OCI-LY3 (cell line): ENCODE results near the gene ALMS1.
"Not testable (repeated sequence)": the region's sequence is repeated elsewhere in the genome, so short reads cannot be mapped to it uniquely, and the experiment has no call there.

Experiments
- H2AFZ ChIP-seq: fragments of 200-600, 300-600 bp; shearing (Covaris generic); 2 replicates; pipeline ENCODE4 v1.6.0; 2014; ENCODE audit warnings: antibody characterized with exemption, low read depth, low read length
- H3K27ac ChIP-seq: fragments of 200-600, 300-600 bp; sonication (generic); 2 replicates; pipeline ENCODE4 v1.5.1; 2014; ENCODE audit warnings: mild to moderate bottlenecking, low read length, moderate library complexity, mixed read lengths
- H3K27me3 ChIP-seq: fragments of 200-600, 300-600 bp; sonication (generic); 2 replicates; pipeline ENCODE4 v1.6.1; 2014; ENCODE audit warnings: low read depth, low read length, mixed read lengths
- H3K36me3 ChIP-seq: fragments of 200-600, 300-600 bp; sonication (generic); replicated peaks from 2 replicates; pipeline ENCODE3; 2014; ENCODE audit warnings: low read depth, low read length, mixed read lengths
- H3K4me1 ChIP-seq: fragments of 300-600, 200-600 bp; sonication (generic); 2 replicates; pipeline ENCODE4 v1.6.1; 2014; ENCODE audit warnings: low read length, mixed read lengths
- H3K4me2 ChIP-seq: fragments of 200-600, 300-600 bp; sonication (generic); 2 replicates; pipeline ENCODE4 v1.6.1; 2014; ENCODE audit warnings: low read length, mixed read lengths
- H3K4me3 ChIP-seq: fragments of 300-600, 200-600 bp; sonication (generic); 2 replicates; pipeline ENCODE4 v1.5.1; 2014; ENCODE audit warnings: antibody characterized with exemption, mild to moderate bottlenecking, low read length, moderate library complexity
- H3K79me2 ChIP-seq: fragments of 300-600, 200-600 bp; shearing (Covaris generic); 2 replicates; pipeline ENCODE4 v1.6.1; 2014; ENCODE audit warnings: mild to moderate bottlenecking, low read length, mixed read lengths
- H3K9ac ChIP-seq: fragments of 300-600, 200-600 bp; shearing (Covaris generic); 2 replicates; pipeline ENCODE4 v1.6.0; 2014; ENCODE audit warnings: mild to moderate bottlenecking, low read length, moderate library complexity
- H3K9me3 ChIP-seq: fragments of 200-600, 300-600 bp; shearing (Covaris generic); 2 replicates; pipeline ENCODE4 v1.6.1; 2014; ENCODE audit warnings: low read length, mixed read lengths; ENCODE audit not compliant: insufficient read depth
- H4K20me1 ChIP-seq: fragments of 200-600, 300-600 bp; sonication (generic); 2 replicates; pipeline ENCODE4 v1.6.1; 2016; ENCODE audit warnings: low read length, mixed read lengths; ENCODE audit not compliant: insufficient read depth
- CTCF ChIP-seq: fragments of 200-600, 300-600 bp; sonication (generic); IDR thresholded peaks from 2 replicates; pipeline ENCODE4 v1.5.1; 2014; ENCODE audit warnings: antibody characterized with exemption, low read length, low read depth
- EZH2phosphoT487 ChIP-seq: fragments of 200-600 bp; shearing (Covaris generic); IDR thresholded peaks from 2 replicates; pipeline ENCODE4 v1.6.1; 2018; ENCODE audit warnings: antibody characterized with exemption, mixed run types, low read depth

ALMS1 gene

GRCh38 chr2:73614997-73615396 lies 229.4 kb downstream of the ALMS1 start:
- Histone ChIP-seq H3K9me3 (no peaks in the 10 kb centered on the region), H3K36me3 (peaks cover 3% of the 10 kb centered on the region), H3K4me1 (peaks cover 37% of the 10 kb centered on the region), H3K27ac (no peak overlapping the region), H3K4me2 (peak overlapping the region; percentile 21; the same call in 1 of the 2 replicates), H2AFZ (no peak overlapping the region), H3K27me3 (no peaks in the 10 kb centered on the region), H3K9ac (no peak overlapping the region), H4K20me1 (no peaks in the 10 kb centered on the region), H3K79me2 (no peaks in the 10 kb centered on the region), H3K4me3 (no peak overlapping the region)
- TF ChIP-seq CTCF (no peak), EZH2phosphoT487 (no peak)

- H3K27ac ChIP-seq, H2AFZ ChIP-seq, H3K4me3 ChIP-seq, H3K36me3 ChIP-seq, H3K9me3 ChIP-seq, H3K9ac ChIP-seq, H3K27me3 ChIP-seq, H3K79me2 ChIP-seq, H4K20me1 ChIP-seq, H3K4me2 ChIP-seq: not testable (repeated sequence)
- peaks cover 25% of the 10 kb centered on the region for H3K4me1 ChIP-seq
- TF ChIP-seq CTCF = peak; percentile 51
Measured at GRCh38 chr2:73619925-73620324, 234.3 kb downstream of the ALMS1 start.

- not testable (repeated sequence) for H3K36me3 ChIP-seq, H2AFZ ChIP-seq, H3K79me2 ChIP-seq, H3K27me3 ChIP-seq, H3K4me2 ChIP-seq, H3K9ac ChIP-seq, H3K4me3 ChIP-seq, H3K4me1 ChIP-seq, H3K9me3 ChIP-seq, H4K20me1 ChIP-seq, H3K27ac ChIP-seq
Measured at GRCh38 chr2:73624036-73624435, 238.4 kb downstream of the ALMS1 start.

- H3K9ac ChIP-seq, H2AFZ ChIP-seq, H3K4me3 ChIP-seq, H3K4me1 ChIP-seq, H3K36me3 ChIP-seq, H3K79me2 ChIP-seq, H3K27me3 ChIP-seq, H3K9me3 ChIP-seq, H3K27ac ChIP-seq, H4K20me1 ChIP-seq, H3K4me2 ChIP-seq: not testable (repeated sequence)
Measured at GRCh38 chr2:73624625-73625024, 239.0 kb downstream of the ALMS1 start.

- not testable (repeated sequence) for H3K9me3 ChIP-seq, H3K4me3 ChIP-seq
Measured at GRCh38 chr2:73626237-73626636, 240.6 kb downstream of the ALMS1 start.

GRCh38 chr2:73628493-73628892 lies 242.9 kb downstream of the ALMS1 start:
- not testable (repeated sequence) for H3K27ac ChIP-seq, H2AFZ ChIP-seq, H3K4me2 ChIP-seq, H3K36me3 ChIP-seq, H3K79me2 ChIP-seq, H3K27me3 ChIP-seq, H3K4me1 ChIP-seq, H4K20me1 ChIP-seq, H3K9ac ChIP-seq, H3K9me3 ChIP-seq, H3K4me3 ChIP-seq

More at GRCh38 chr2:73626237-73626636, 240.6 kb downstream of the ALMS1 start:
- H3K9ac ChIP-seq, H3K79me2 ChIP-seq, H2AFZ ChIP-seq, H3K4me2 ChIP-seq, H3K27ac ChIP-seq, H3K4me1 ChIP-seq, H3K27me3 ChIP-seq, H3K36me3 ChIP-seq, H4K20me1 ChIP-seq: not testable (repeated sequence)
